HG03469 (cell line): ENCODE measurements around the gene ASTE1.
A peak's percentile ranks its signal among the peaks of the same experiment; 100 is the strongest.
"Not testable (repeated sequence)": the region's sequence is repeated elsewhere in the genome, so short reads cannot be mapped to it uniquely, and the experiment has no call there.

Source experiments
- ATAC-seq: cut with Tn5 transposase; IDR thresholded peaks from one replicate; pipeline ENCODE4 v1.9.1; 2021; ENCODE audit warnings: mild to moderate bottlenecking, moderate library complexity, moderate number of reproducible peaks; ENCODE audit not compliant: unreplicated experiment

Gene ASTE1, protein sequence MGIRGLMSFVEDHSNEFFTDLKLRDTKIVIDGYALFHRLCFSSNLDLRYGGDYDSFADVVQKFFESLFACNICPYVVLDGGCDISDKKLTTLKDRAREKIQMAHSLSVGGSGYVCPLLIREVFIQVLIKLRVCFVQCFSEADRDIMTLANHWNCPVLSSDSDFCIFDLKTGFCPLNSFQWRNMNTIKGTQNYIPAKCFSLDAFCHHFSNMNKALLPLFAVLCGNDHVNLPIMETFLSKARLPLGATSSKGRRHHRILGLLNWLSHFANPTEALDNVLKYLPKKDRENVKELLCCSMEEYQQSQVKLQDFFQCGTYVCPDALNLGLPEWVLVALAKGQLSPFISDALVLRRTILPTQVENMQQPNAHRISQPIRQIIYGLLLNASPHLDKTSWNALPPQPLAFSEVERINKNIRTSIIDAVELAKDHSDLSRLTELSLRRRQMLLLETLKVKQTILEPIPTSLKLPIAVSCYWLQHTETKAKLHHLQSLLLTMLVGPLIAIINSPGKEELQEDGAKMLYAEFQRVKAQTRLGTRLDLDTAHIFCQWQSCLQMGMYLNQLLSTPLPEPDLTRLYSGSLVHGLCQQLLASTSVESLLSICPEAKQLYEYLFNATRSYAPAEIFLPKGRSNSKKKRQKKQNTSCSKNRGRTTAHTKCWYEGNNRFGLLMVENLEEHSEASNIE

DNA sequence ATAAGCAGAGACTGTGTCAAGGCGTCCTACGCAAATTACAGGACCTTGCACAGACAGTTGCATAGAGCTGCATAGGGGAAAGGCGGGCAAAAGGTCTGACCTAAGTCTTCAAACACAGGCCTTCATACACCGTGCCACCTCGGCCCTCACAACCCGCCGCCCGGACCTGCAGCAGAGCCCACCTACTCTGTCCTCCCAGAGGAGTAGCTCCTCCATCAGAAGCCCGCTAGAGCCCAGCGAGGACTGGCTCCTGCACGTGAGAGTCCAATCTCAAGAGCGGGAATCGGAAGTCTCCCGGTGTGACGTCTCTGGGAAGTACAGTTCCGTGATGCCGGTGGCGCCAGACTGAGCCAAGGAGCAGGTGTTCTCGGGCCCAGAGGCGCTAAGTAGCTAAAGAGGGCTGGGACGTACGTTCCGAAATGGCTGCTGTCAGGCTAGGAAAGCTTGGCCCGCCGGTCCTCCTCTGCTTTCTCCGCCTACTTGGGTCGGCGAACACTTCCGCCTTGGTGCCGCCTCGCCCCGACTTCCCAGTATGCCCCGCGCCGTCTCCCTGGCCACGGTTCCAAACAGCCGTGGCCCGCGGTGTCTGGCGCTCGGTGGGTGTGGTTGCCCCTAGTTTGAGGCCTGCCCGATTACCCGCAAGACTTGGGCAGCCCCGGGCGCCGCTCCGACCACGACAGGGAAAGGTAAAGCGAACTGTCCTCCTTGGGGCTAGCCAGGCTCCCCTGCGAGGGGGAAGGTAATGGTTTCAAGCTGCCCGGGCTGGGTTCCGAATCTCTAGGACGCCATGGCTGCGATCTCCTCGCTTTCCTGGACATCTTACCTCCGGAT is at the start of gene ASTE1, which contains the start of gene NEK11:
Gene ASTE1 (minus strand): TSS at position 505 of the 831 bp plus-strand sequence. CDS start 1,519 bp downstream, outside the sequence.
Gene NEK11 (plus strand): TSS at position 557 of the 831 bp plus-strand sequence. CDS start 2,832 bp downstream, outside the sequence.
- ATAC-seq, result peak; percentile 96

- ATAC-seq, result no peak
These were observed 49.2 kb upstream of the ASTE1 start for GRCh38 chr3:131075632-131076328.

DNA sequence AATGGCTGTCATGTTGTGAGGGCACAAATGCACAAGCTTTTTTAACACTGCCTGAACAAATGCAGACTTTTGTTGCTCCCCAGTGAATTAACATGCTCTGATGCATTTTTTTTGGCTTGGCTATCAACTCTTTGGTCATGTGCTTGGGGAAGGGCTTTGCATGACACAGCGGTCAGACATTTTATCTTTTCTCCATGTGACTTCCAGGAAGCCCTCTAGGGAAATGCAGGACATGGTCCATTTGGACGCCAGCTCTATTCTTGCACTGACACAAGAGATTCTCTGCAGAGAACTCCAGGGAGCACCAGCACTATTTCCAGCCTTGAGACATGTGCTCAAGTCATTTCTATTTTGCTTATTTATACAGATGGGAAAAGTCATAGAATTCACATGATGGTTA is 46.2 kb upstream of the ASTE1 start:
- ATAC-seq, result no peak

DNA sequence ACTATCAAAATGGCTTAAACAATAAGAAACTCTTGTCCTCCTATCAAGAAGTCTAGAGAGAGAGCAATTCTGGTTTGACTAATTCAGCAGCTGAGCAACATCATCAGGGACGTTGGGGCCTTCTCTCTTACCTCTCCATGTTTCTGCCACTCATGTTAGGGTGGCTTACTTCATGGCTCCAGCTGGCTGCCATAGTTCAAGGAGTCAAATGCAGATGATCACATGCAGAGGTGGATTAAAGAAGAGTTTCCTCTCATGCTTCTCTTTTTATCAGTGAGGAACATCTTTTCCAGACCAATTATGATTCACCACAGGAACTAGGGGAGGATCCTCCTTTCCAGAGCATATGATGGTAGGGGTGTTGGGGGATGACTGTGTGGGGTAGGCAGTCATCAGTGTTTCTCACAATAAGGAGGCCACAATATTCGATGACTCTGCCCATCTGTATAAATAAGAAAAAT is 45.5 kb upstream of the ASTE1 start:
- ATAC-seq, result no peak

DNA sequence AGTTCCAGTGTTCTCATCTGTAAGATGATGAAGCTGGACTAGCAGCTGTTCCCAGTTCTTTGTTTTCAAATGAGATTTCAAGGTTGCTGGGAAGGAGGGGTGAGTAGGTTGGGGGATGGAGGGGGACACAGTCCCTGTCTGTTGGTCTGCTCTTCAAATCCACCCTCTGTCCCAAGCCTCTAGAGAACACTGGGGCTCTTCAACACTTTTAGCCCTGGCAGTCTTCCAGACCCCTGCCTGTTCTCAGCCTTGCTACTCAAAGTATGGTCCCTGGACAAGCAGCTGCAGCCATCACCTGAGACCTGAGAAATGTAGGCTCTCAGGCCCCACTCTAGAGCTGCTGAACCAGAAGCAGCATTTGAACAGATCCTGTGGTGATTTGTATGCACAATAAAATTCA is 41.4 kb upstream of the ASTE1 start:
- ATAC-seq, result no peak

GRCh38 chr3:131053043-131053859 is 26.6 kb upstream of the ASTE1 start:
- no peak for ATAC-seq

GRCh38 chr3:131050001-131050400 is 23.4 kb upstream of the ASTE1 start:
- ATAC-seq, result no peak

DNA sequence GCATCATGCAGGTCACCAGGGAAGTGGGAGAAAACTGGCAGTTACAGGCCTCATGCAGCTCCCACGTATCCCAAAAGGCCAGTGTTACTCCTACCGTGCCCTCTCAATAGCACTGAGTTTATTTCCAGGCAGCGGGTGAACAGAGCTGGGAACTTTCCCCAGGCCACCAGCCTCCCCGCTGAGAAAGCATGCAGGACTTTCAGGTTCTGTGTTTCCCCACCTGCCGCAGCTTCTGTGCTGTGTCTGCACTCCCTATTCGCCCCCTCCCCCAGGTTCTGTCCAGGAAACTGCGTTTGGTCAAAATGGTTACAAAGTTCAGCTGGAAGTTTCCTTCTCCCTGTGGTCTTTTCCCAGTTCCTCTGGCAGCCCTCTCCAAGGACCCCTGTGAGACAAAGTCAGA is 21.4 kb upstream of the ASTE1 start:
- ATAC-seq, result no peak

GRCh38 chr3:131047582-131047981 is 21.0 kb upstream of the ASTE1 start:
- no peak for ATAC-seq

GRCh38 chr3:131042271-131042985 is 15.8 kb upstream of the ASTE1 start:
- ATAC-seq, result not testable (repeated sequence)

DNA sequence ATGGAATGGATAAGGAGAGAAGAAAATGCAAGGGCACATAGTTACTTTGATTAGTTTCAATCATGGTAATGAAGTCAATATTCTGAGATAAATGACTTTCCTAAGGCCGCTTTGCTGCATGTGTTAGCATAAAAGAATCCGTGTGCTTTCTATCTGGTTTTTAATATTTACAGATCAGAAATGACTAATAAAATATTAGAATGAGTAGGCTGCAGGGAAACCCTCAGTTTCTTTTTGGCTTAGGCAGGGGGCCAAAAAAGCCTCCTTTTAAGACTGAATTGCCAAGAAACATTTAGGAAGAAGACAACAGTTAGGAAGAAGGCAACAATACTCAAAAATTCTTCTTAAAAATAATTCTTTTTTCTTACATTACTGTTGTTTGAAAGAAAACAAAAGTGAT is 11.7 kb upstream of the ASTE1 start:
- no peak for ATAC-seq

- ATAC-seq, result no peak
These were observed 10.4 kb upstream of the ASTE1 start for GRCh38 chr3:131036986-131037385.

DNA sequence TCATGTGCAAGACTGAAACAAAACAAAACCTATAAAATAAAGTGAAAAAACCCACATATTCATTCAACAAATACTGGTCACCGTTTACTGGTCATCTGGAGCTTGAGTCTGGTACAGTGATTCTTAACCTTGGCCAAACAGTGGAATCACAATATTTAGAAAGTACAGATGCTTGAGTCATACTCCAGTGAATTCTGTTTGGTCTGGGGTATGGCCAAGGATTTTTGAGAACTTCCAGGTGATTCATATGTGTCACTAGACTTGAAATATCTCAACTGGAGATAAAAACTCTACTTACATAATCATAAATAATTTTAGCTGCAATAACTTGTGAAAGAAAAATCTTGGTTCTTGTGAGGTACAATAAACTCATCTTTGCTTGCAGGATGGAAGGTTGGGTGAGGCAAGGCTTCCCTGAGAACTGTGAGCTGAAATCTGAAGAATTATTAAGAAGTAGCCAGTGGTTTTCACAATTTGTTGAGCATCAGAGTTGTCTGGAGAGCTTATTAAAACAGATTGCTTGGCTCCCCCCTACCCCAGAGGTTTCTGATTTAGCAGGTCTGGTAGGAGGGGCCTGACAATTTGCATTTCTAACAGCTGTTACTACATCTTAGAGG is 9.7 kb upstream of the ASTE1 start:
- ATAC-seq, result no peak

DNA sequence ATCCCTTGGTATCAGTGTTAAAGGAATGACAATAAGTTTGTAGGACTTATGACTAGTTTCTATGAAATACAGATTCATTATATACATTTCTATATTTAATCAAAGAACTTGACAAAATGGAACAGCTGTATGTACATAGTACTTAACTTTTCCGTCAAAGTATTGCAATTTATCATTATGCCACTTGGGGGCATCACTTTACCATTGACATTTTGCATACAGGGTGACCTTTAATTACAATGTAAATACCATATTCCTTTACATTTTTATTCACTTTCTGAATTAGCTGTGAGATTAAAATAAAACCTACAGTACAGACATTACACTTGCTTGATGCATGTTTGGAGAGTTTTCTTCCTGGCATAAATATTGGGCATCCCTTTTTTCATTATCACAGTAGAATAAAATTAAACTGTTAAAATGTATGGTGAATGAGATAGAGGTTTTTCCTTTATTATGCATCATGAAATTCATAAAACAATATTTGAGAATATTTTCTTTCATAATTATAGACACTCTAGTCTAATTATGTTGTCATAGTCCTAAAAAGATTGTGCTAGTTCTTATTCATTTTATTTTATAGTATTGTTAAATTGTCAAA is 7.0 kb upstream of the ASTE1 start:
- no peak for ATAC-seq

- ATAC-seq, result no peak
These were observed 5.0 kb upstream of the ASTE1 start for GRCh38 chr3:131031660-131032059.

DNA sequence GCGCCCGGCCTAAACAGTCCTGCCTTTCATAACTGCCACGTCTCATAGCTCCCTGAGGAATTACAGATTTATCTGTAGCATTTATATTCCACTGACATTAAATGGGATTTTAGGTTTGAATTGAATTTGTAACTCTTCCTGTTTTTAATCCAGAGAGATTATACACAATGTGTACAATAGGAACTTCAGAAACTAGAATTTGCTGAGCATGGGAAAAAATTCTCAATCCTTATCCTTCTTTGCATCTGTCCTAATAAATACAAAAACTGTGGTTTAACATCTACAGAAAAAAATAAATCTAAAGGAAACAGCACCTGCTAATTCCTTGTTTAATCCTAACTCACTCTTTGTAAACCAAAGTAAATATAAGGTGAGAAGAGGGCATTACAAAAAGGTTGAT is 2.2 kb upstream of the ASTE1 start:
- ATAC-seq, result no peak

- no peak for ATAC-seq
These were observed 1.1 kb downstream of the ASTE1 start for GRCh38 chr3:131025539-131025938.

- ATAC-seq, result no peak
These were observed 6.4 kb downstream of the ASTE1 start for GRCh38 chr3:131020122-131020693.
